Ishikawa (cell line): ENCODE results near the gene KASH5.

Experiments
- CEBPB ChIP-seq: IDR thresholded peaks from 2 replicates; pipeline ENCODE4 v1.6.1; 2012
- CREB1 ChIP-seq: IDR thresholded peaks from 2 replicates; pipeline ENCODE4 v1.6.1; 2012; ENCODE audit warnings: low read depth
- EP300 ChIP-seq: IDR thresholded peaks from 2 replicates; pipeline ENCODE4 v1.6.1; 2012; ENCODE audit warnings: borderline replicate concordance
- NFIC ChIP-seq: IDR thresholded peaks from 2 replicates; pipeline ENCODE4 v1.6.1; 2012
- RAD21 ChIP-seq: IDR thresholded peaks from 2 replicates; pipeline ENCODE4 v1.6.1; 2012; ENCODE audit warnings: low read depth
- TAF1 ChIP-seq: IDR thresholded peaks from 2 replicates; pipeline ENCODE4 v1.6.1; 2012; ENCODE audit warnings: low read depth, mild to moderate bottlenecking
- TCF12 ChIP-seq: IDR thresholded peaks from 2 replicates; pipeline ENCODE4 v1.6.1; 2012; ENCODE audit warnings: low read depth
- TEAD4 ChIP-seq: IDR thresholded peaks from 2 replicates; pipeline ENCODE4 v1.6.1; 2012
- YY1 ChIP-seq: IDR thresholded peaks from 2 replicates; pipeline ENCODE4 v1.6.1; 2012; ENCODE audit warnings: low read depth
- TF ChIP-seq, protein P1 (sequence below): IDR thresholded peaks from 2 replicates; pipeline ENCODE4 v1.6.1; 2012
- TF ChIP-seq, protein P2 (sequence below): IDR thresholded peaks from 2 replicates; pipeline ENCODE4 v1.6.1; 2012; ENCODE audit warnings: low read depth, mild to moderate bottlenecking
- TF ChIP-seq, protein P3 (sequence below): IDR thresholded peaks from 2 replicates; pipeline ENCODE4 v1.6.1; 2012

DNA sequence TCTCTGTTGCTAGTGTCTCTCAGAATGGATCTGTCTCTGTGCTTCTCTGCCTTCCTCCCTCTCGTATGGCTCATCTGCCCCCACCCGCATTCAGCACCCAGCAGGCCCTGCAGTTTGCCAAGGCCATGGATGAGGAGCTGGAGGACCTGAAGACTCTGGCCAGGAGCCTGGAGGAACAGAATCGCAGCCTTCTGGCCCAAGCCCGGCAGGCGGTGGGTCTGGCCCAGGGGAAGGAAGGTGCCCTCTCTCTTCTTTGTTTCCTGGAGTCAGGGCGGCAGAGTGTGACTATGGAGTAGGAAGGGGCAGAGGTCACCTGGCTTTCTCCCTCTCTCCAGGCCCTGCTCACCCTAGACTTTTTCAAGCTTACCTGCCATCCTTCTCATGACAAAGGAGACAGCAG, 10.9 kb downstream of the KASH5 start:
- no peak for TF ChIP-seq EP300
- no peak for TF ChIP-seq NFIC
- TF ChIP-seq TAF1: no peak
- no peak for TF ChIP-seq CREB1
- no peak for TF ChIP-seq YY1
- TF ChIP-seq, protein P1, sequence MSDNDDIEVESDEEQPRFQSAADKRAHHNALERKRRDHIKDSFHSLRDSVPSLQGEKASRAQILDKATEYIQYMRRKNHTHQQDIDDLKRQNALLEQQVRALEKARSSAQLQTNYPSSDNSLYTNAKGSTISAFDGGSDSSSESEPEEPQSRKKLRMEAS: no peak
- TF ChIP-seq, protein P2, sequence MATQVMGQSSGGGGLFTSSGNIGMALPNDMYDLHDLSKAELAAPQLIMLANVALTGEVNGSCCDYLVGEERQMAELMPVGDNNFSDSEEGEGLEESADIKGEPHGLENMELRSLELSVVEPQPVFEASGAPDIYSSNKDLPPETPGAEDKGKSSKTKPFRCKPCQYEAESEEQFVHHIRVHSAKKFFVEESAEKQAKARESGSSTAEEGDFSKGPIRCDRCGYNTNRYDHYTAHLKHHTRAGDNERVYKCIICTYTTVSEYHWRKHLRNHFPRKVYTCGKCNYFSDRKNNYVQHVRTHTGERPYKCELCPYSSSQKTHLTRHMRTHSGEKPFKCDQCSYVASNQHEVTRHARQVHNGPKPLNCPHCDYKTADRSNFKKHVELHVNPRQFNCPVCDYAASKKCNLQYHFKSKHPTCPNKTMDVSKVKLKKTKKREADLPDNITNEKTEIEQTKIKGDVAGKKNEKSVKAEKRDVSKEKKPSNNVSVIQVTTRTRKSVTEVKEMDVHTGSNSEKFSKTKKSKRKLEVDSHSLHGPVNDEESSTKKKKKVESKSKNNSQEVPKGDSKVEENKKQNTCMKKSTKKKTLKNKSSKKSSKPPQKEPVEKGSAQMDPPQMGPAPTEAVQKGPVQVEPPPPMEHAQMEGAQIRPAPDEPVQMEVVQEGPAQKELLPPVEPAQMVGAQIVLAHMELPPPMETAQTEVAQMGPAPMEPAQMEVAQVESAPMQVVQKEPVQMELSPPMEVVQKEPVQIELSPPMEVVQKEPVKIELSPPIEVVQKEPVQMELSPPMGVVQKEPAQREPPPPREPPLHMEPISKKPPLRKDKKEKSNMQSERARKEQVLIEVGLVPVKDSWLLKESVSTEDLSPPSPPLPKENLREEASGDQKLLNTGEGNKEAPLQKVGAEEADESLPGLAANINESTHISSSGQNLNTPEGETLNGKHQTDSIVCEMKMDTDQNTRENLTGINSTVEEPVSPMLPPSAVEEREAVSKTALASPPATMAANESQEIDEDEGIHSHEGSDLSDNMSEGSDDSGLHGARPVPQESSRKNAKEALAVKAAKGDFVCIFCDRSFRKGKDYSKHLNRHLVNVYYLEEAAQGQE: no peak
- no peak for TF ChIP-seq RAD21
- no peak for TF ChIP-seq CEBPB
- TF ChIP-seq, protein P3, sequence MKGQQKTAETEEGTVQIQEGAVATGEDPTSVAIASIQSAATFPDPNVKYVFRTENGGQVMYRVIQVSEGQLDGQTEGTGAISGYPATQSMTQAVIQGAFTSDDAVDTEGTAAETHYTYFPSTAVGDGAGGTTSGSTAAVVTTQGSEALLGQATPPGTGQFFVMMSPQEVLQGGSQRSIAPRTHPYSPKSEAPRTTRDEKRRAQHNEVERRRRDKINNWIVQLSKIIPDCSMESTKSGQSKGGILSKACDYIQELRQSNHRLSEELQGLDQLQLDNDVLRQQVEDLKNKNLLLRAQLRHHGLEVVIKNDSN: no peak
- no peak for TF ChIP-seq TEAD4
- no peak for TF ChIP-seq TCF12
